HCT116 (cell line): ENCODE data around the gene MYH11. TPM values are rescaled to one million over a fixed set of nuclear protein-coding genes. Genes with fewer than 3 reads are reported as not detected.

ENCODE experiments used
- ATAC-seq: fragments of 200-7000 bp; cut with Tn5 transposase; 2 replicates; pipeline ENCODE4 v1.9.1; 2020; ENCODE audit warnings: mild to moderate bottlenecking, moderate library complexity
- BruUV-seq: library from RNA; stranded (reverse); fragments of 400-500 nt; replicated peaks from 2 replicates; lab custom pipeline; 2021; lab: Mats Ljungman, UMichigan
- CTCF ChIA-PET: fragments of 300-600 bp; sonication (Branson Sonifier 250); formaldehyde crosslinking; loops from one replicate; lab custom pipeline; 2021; ENCODE audit warnings: antibody characterized with exemption; lab: Charles Lee
- POLR2A ChIA-PET: fragments of 300-600, 350-600 bp; sonication (Branson Sonifier 250); formaldehyde crosslinking; loops from one replicate; lab custom pipeline; 2021; ENCODE audit warnings: antibody characterized with exemption; lab: Charles Lee
- RAD21 ChIA-PET, 2 experiments: fragments of 300-600 bp; sonication (Branson Sonifier 250); formaldehyde crosslinking; loops; one replicate each; lab custom pipeline; 2023; ENCODE audit warnings: low total read pairs in 2 of 2; ENCODE audit not compliant: uncharacterized antibody in 2 of 2, unreplicated experiment in 2 of 2, low non-redundant PET in 1 of 2; lab: Charles Lee
- DNase-seq: peaks from one replicate; pipeline ENCODE4 v3.0.0-alpha.2; 2010; ENCODE audit warnings: low read depth, low spot score
- H2AFZ ChIP-seq: fragments of 200-600 bp; shearing (Covaris generic), sonication (generic); 2 replicates; pipeline ENCODE4 v1.6.1; 2017; ENCODE audit warnings: low read depth, mixed run types, mixed read lengths, antibody characterized with exemption, low read length; ENCODE audit not compliant: poor library complexity, severe bottlenecking
- H3K27ac ChIP-seq: 2 replicates; pipeline ENCODE4 v1.5.1; 2012; ENCODE audit warnings: low read depth, low read length
- H3K27me3 ChIP-seq: fragments of 200-600 bp; sonication (generic); 2 replicates; pipeline ENCODE4 v1.6.1; 2016; ENCODE audit warnings: mixed run types, low read length, mixed read lengths; ENCODE audit not compliant: insufficient read depth
- H3K36me3 ChIP-seq, 2 experiments: fragments of 200-500 bp in 1 of 2; fragments of 200-600 bp in 1 of 2; sonication (Bioruptor generic) in 1 of 2; sonication (generic) in 1 of 2; 2 replicates each; pipeline versions ENCODE4 v1.5.1 to v1.6.1; 2014 to 2016; ENCODE audit warnings: low read length in 2 of 2, inconsistent platforms in 1 of 2, mixed read lengths in 1 of 2, mixed run types in 1 of 2; ENCODE audit not compliant: insufficient read depth in 2 of 2, control insufficient read depth in 1 of 2
- H3K4me1 ChIP-seq, 2 experiments: fragments of 200-600 bp in 1 of 2; sonication (generic) in 1 of 2; 2 replicates each; pipeline versions ENCODE4 v1.5.1 to v1.6.1; 2012 to 2017; ENCODE audit warnings: low read length in 2 of 2, inconsistent platforms in 1 of 2, mild to moderate bottlenecking in 1 of 2, mixed read lengths in 1 of 2, mixed run types in 1 of 2, moderate library complexity in 1 of 2; ENCODE audit not compliant: insufficient read depth in 2 of 2, control insufficient read depth in 1 of 2
- H3K4me2 ChIP-seq: fragments of 200-600 bp; sonication (generic); 2 replicates; pipeline ENCODE4 v1.6.1; 2017; ENCODE audit warnings: mixed run types, low read length, mixed read lengths
- H3K4me3 ChIP-seq, 2 experiments: fragments of 200-600 bp in 1 of 2; sonication (generic) in 1 of 2; replicated peaks in 1 of 2; 2 replicates each; pipeline ENCODE4 v1.5.1; 2011 to 2016; ENCODE audit warnings: low read length in 2 of 2, control low read depth in 1 of 2, low read depth in 1 of 2, mild to moderate bottlenecking in 1 of 2, mixed read lengths in 1 of 2, mixed run types in 1 of 2
- H3K79me2 ChIP-seq: fragments of 200-600 bp; sonication (generic); 2 replicates; pipeline ENCODE4 v1.6.1; 2017; ENCODE audit warnings: mild to moderate bottlenecking, mixed run types, low read length, moderate library complexity, mixed read lengths; ENCODE audit not compliant: insufficient read depth
- H3K9ac ChIP-seq: fragments of 200-600 bp; sonication (generic); 2 replicates; pipeline ENCODE4 v1.6.1; 2016; ENCODE audit warnings: low read length, mixed read lengths
- H3K9me2 ChIP-seq: fragments of 200-600 bp; sonication (generic), shearing (Covaris generic); 2 replicates; pipeline ENCODE4 v1.6.1; 2017; ENCODE audit warnings: mixed run types, mild to moderate bottlenecking, moderate library complexity; ENCODE audit not compliant: insufficient read depth
- H3K9me3 ChIP-seq, 2 experiments: fragments of 200-500 bp in 1 of 2; fragments of 200-600 bp in 1 of 2; sonication (Bioruptor generic) in 1 of 2; sonication (generic) in 1 of 2; 2 replicates each; pipeline ENCODE4 v1.6.1; 2014 to 2017; ENCODE audit warnings: low read length in 2 of 2, mixed read lengths in 2 of 2, inconsistent platforms in 1 of 2, low read depth in 1 of 2, mild to moderate bottlenecking in 1 of 2, mixed run types in 1 of 2, moderate library complexity in 1 of 2; ENCODE audit not compliant: control insufficient read depth in 1 of 2, insufficient read depth in 1 of 2
- H4K20me1 ChIP-seq: fragments of 200-600 bp; sonication (generic), shearing (Covaris generic); 2 replicates; pipeline ENCODE4 v1.6.1; 2017; ENCODE audit warnings: mixed run types, mild to moderate bottlenecking, moderate library complexity; ENCODE audit not compliant: insufficient read depth
- CBX3 ChIP-seq: IDR thresholded peaks from 2 replicates; pipeline ENCODE4 v1.6.1; 2012; ENCODE audit warnings: low read depth
- EGR1 ChIP-seq: IDR thresholded peaks from 2 replicates; pipeline ENCODE4 v1.6.1; 2012; ENCODE audit warnings: low read depth
- ELF1 ChIP-seq: IDR thresholded peaks from 2 replicates; pipeline ENCODE4 v1.6.1; 2012; ENCODE audit warnings: low read depth, borderline replicate concordance
- FOSL1 ChIP-seq: IDR thresholded peaks from 2 replicates; pipeline ENCODE4 v1.6.1; 2012; ENCODE audit warnings: low read depth
- JUND ChIP-seq: IDR thresholded peaks from 2 replicates; pipeline ENCODE4 v1.6.1; 2012
- POLR2A ChIP-seq: IDR thresholded peaks from 2 replicates; pipeline ENCODE4 v1.7.0; 2011; ENCODE audit warnings: borderline replicate concordance; ENCODE audit not compliant: insufficient read depth, insufficient read length; ENCODE audit errors: extremely low read depth
- POLR2AphosphoS5 ChIP-seq: IDR thresholded peaks from 2 replicates; pipeline ENCODE4 v1.6.1; 2011; ENCODE audit warnings: mild to moderate bottlenecking, low read depth, low read length, moderate library complexity
- RAD21 ChIP-seq: IDR thresholded peaks from 2 replicates; pipeline ENCODE4 v1.6.1; 2012; ENCODE audit warnings: low read depth, mild to moderate bottlenecking
- SP1 ChIP-seq: IDR thresholded peaks from 2 replicates; pipeline ENCODE4 v1.6.1; 2012; ENCODE audit warnings: low read depth
- SRF ChIP-seq: IDR thresholded peaks from 2 replicates; pipeline ENCODE4 v1.6.1; 2012; ENCODE audit warnings: low read depth
- TCF7L2 ChIP-seq: IDR thresholded peaks from 2 replicates; pipeline ENCODE4 v1.7.0; 2011; ENCODE audit warnings: borderline replicate concordance, inconsistent platforms; ENCODE audit not compliant: insufficient read depth, insufficient read length; ENCODE audit errors: extremely low read depth
- YY1 ChIP-seq: IDR thresholded peaks from 2 replicates; pipeline ENCODE4 v1.6.1; 2011; ENCODE audit warnings: low read length, low read depth, moderate library complexity, mild to moderate bottlenecking; ENCODE audit not compliant: insufficient replicate concordance; ENCODE audit errors: extremely low read depth
- intact Hi-C: fragments of 100-400 bp; cut with micrococcal nuclease; formaldehyde crosslinking; loops from 2 replicates; pipeline ENCODE4 v1.10.0; 2022
- total RNA-seq: library from RNA; stranded (reverse); gene quantifications from one replicate; pipeline ENCODE4 v1.2.1, GENCODE V29; 2021; ENCODE audit not compliant: unreplicated experiment
- TF ChIP-seq, protein P1 (sequence below): IDR thresholded peaks from 2 replicates; pipeline ENCODE4 v1.6.1; 2012
- TF ChIP-seq, protein P2 (sequence below), 3 experiments: fragments of 200-600 bp in 1 of 3; sonication (generic) in 1 of 3; IDR thresholded peaks in 2 of 3; conservative IDR thresholded peaks in 1 of 3; 2 replicates each; pipeline ENCODE4 v1.5.1; 2012 to 2017; ENCODE audit warnings: low read depth in 2 of 3, low read length in 2 of 3, antibody characterized with exemption in 1 of 3, borderline replicate concordance in 1 of 3, control low read depth in 1 of 3, mild to moderate bottlenecking in 1 of 3, mixed read lengths in 1 of 3, mixed run types in 1 of 3, moderate library complexity in 1 of 3; ENCODE audit not compliant: insufficient read depth in 1 of 3
- TF ChIP-seq, protein P3 (sequence below): IDR thresholded peaks from 2 replicates; pipeline ENCODE4 v1.6.1; 2012; ENCODE audit warnings: low read depth
- TF ChIP-seq, protein P4 (sequence below): IDR thresholded peaks from 2 replicates; pipeline ENCODE4 v1.6.1; 2011; ENCODE audit warnings: mild to moderate bottlenecking, low read length, moderate library complexity; ENCODE audit not compliant: insufficient replicate concordance; ENCODE audit errors: extremely low read depth
- TF ChIP-seq, protein P5 (sequence below): IDR thresholded peaks from 2 replicates; pipeline ENCODE4 v1.6.1; 2012

The MYH11 gene
- total RNA-seq, 1 experiment from 2014 or later: 0.61 TPM

DNA sequence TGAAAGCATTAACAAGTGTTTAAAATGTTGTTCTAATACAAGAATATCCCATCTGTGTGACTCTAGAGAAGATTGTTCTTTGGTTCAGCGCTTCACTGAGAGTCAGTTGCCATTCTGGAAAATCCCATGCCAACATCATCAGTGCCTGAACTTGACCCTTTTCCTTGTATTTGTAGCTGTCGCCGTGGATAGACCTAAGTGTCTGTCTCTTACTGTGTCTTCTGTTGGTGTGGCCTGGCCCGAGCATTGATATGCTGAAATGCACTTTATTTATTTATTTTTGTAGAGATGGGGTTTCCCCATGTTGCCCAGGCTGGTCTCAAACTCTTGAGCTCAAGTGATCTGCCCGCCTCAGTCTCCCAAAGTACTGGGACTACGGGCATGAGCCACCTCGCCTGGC, 76.0 kb downstream of the MYH11 start:
- Histone ChIP-seq H2AFZ (no peak overlapping the region), H3K36me3 (no peaks in the 10 kb centered on the region), H3K9ac (no peak overlapping the region), H3K4me2 (no peak overlapping the region), H3K4me1 (no peaks in the 10 kb centered on the region; a peak in 1 of 4 replicates), H3K79me2 (no peaks in the 10 kb centered on the region), H3K27ac (no peak overlapping the region), H4K20me1 (no peaks in the 10 kb centered on the region), H3K9me3 (no peaks in the 10 kb centered on the region), H3K27me3 (no peaks in the 10 kb centered on the region), H3K9me2 (no peaks in the 10 kb centered on the region), H3K4me3 (no peak overlapping the region)
- no TSS peak for BruUV-seq
- no peak for DNase-seq
- intact Hi-C loops: no loop called here
- TF ChIP-seq, protein P1, sequence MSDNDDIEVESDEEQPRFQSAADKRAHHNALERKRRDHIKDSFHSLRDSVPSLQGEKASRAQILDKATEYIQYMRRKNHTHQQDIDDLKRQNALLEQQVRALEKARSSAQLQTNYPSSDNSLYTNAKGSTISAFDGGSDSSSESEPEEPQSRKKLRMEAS: no peak
- TF ChIP-seq, protein P2, sequence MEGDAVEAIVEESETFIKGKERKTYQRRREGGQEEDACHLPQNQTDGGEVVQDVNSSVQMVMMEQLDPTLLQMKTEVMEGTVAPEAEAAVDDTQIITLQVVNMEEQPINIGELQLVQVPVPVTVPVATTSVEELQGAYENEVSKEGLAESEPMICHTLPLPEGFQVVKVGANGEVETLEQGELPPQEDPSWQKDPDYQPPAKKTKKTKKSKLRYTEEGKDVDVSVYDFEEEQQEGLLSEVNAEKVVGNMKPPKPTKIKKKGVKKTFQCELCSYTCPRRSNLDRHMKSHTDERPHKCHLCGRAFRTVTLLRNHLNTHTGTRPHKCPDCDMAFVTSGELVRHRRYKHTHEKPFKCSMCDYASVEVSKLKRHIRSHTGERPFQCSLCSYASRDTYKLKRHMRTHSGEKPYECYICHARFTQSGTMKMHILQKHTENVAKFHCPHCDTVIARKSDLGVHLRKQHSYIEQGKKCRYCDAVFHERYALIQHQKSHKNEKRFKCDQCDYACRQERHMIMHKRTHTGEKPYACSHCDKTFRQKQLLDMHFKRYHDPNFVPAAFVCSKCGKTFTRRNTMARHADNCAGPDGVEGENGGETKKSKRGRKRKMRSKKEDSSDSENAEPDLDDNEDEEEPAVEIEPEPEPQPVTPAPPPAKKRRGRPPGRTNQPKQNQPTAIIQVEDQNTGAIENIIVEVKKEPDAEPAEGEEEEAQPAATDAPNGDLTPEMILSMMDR (IDR thresholded peaks at IDR 0.05 in 2 of 3, conservative IDR thresholded peaks at IDR 0.05 in 1 of 3; ENCODE audit: borderline replicate concordance in 1 of 3, insufficient read depth in 1 of 3, low read depth in 2 of 3, low read length in 2 of 3): no peak
- TF ChIP-seq EGR1 (no peak), POLR2A (no peak), RAD21 (no peak), POLR2AphosphoS5 (no peak), FOSL1 (no peak), SP1 (no peak), YY1 (no peak), JUND (no peak), TCF7L2 (no peak), CBX3 (no peak), ELF1 (no peak), SRF (no peak)
- TF ChIP-seq, protein P3, sequence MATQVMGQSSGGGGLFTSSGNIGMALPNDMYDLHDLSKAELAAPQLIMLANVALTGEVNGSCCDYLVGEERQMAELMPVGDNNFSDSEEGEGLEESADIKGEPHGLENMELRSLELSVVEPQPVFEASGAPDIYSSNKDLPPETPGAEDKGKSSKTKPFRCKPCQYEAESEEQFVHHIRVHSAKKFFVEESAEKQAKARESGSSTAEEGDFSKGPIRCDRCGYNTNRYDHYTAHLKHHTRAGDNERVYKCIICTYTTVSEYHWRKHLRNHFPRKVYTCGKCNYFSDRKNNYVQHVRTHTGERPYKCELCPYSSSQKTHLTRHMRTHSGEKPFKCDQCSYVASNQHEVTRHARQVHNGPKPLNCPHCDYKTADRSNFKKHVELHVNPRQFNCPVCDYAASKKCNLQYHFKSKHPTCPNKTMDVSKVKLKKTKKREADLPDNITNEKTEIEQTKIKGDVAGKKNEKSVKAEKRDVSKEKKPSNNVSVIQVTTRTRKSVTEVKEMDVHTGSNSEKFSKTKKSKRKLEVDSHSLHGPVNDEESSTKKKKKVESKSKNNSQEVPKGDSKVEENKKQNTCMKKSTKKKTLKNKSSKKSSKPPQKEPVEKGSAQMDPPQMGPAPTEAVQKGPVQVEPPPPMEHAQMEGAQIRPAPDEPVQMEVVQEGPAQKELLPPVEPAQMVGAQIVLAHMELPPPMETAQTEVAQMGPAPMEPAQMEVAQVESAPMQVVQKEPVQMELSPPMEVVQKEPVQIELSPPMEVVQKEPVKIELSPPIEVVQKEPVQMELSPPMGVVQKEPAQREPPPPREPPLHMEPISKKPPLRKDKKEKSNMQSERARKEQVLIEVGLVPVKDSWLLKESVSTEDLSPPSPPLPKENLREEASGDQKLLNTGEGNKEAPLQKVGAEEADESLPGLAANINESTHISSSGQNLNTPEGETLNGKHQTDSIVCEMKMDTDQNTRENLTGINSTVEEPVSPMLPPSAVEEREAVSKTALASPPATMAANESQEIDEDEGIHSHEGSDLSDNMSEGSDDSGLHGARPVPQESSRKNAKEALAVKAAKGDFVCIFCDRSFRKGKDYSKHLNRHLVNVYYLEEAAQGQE: no peak
- TF ChIP-seq, protein P4, sequence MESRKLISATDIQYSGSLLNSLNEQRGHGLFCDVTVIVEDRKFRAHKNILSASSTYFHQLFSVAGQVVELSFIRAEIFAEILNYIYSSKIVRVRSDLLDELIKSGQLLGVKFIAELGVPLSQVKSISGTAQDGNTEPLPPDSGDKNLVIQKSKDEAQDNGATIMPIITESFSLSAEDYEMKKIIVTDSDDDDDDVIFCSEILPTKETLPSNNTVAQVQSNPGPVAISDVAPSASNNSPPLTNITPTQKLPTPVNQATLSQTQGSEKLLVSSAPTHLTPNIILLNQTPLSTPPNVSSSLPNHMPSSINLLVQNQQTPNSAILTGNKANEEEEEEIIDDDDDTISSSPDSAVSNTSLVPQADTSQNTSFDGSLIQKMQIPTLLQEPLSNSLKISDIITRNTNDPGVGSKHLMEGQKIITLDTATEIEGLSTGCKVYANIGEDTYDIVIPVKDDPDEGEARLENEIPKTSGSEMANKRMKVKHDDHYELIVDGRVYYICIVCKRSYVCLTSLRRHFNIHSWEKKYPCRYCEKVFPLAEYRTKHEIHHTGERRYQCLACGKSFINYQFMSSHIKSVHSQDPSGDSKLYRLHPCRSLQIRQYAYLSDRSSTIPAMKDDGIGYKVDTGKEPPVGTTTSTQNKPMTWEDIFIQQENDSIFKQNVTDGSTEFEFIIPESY: no peak
- TF ChIP-seq, protein P5, sequence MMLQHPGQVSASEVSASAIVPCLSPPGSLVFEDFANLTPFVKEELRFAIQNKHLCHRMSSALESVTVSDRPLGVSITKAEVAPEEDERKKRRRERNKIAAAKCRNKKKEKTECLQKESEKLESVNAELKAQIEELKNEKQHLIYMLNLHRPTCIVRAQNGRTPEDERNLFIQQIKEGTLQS: no peak
- RAD21 ChIA-PET: no interaction called here
- ATAC-seq: no peak
- CTCF ChIA-PET: no interaction called here
- POLR2A ChIA-PET: no interaction called here
